Parathyroid adenoma (tissue), 2 donors: Measurements from ENCODE around the gene LONP1.
"Not testable (repeated sequence)": the region's sequence is repeated elsewhere in the genome, so short reads cannot be mapped to it uniquely, and the experiment has no call there.

Experiments
- H2AFZ ChIP-seq: fragments of 300-600 bp; sonication (generic); one replicate; pipeline ENCODE4 v1.7.0; 2017; ENCODE audit warnings: antibody characterized with exemption, mild to moderate bottlenecking
- H3K27ac ChIP-seq: fragments of 300-600 bp; sonication (generic); one replicate; pipeline ENCODE4 v1.7.0; 2017
- H3K27me3 ChIP-seq: fragments of 300-600 bp; sonication (generic); one replicate; pipeline ENCODE4 v1.7.0; 2017; ENCODE audit warnings: low read length; ENCODE audit not compliant: control insufficient read depth, insufficient read depth
- H3K36me3 ChIP-seq: fragments of 300-600 bp; sonication (generic); one replicate; pipeline ENCODE4 v1.7.0; 2017; ENCODE audit warnings: low read length; ENCODE audit not compliant: control insufficient read depth, insufficient read depth
- H3K4me1 ChIP-seq: fragments of 300-600 bp; sonication (generic); one replicate; pipeline ENCODE4 v1.7.0; 2017; ENCODE audit warnings: control low read depth
- H3K4me2 ChIP-seq: fragments of 300-600 bp; sonication (generic); one replicate; pipeline ENCODE4 v1.7.0; 2017; ENCODE audit warnings: low read length
- H3K4me3 ChIP-seq: fragments of 300-600 bp; sonication (generic); one replicate; pipeline ENCODE4 v1.7.0; 2017; ENCODE audit warnings: low read depth, low read length
- H3K79me2 ChIP-seq: fragments of 300-600 bp; sonication (generic); one replicate; pipeline ENCODE4 v1.7.0; 2017; ENCODE audit warnings: control low read depth
- H3K9ac ChIP-seq: fragments of 300-600 bp; sonication (generic); one replicate; pipeline ENCODE4 v1.7.0; 2017; ENCODE audit warnings: mild to moderate bottlenecking
- H3K9me3 ChIP-seq: fragments of 300-600 bp; sonication (generic); one replicate; pipeline ENCODE4 v1.7.0; 2017; ENCODE audit warnings: low read length; ENCODE audit not compliant: control insufficient read depth
- CTCF ChIP-seq: fragments of 300-600 bp; sonication (generic); IDR thresholded peaks from one replicate; pipeline ENCODE4 v1.7.0; 2017; ENCODE audit warnings: antibody characterized with exemption, mild to moderate bottlenecking
- donor health status: primary hyperparathyroidism.

LONP1 gene

DNA sequence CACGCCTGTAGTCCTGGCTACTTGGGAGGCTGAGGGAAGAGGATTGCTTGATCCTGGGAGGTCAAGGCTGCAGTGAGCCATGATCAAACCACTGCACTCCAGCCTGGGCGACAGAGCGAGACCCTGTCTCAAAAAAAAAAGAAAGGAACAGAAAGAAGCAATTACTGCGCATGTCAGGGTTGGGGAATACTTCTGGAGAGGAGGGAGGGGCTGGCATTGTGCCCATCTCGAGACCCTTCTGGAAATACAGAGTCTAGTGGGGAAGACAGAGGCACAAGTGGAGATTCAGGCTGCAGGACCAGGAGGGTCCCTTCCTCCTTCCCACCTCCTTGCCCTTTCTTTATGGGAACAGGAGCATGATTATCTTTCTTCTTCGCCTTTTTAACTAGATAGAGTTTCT is 33.8 kb upstream of the LONP1 start:
- H3K79me2 ChIP-seq: no peaks in the 10 kb centered on the region
- H3K36me3 ChIP-seq: no peaks in the 10 kb centered on the region
- H3K9ac ChIP-seq: no peak overlapping the region
- H3K4me3 ChIP-seq: no peak overlapping the region
- no peak overlapping the region for H3K27ac ChIP-seq
- no peaks in the 10 kb centered on the region for H3K27me3 ChIP-seq
- H3K4me2 ChIP-seq: no peak overlapping the region
- no peak for TF ChIP-seq CTCF
- no peaks in the 10 kb centered on the region for H3K4me1 ChIP-seq
- H3K9me3 ChIP-seq: no peaks in the 10 kb centered on the region
- H2AFZ ChIP-seq: no peak overlapping the region

- Histone ChIP-seq H3K36me3 (no peaks in the 10 kb centered on the region), H3K79me2 (no peaks in the 10 kb centered on the region), H3K27me3 (no peaks in the 10 kb centered on the region), H3K27ac (no peak overlapping the region), H3K9me3 (no peaks in the 10 kb centered on the region), H2AFZ (no peak overlapping the region), H3K4me2 (no peak overlapping the region), H3K4me3 (no peak overlapping the region), H3K9ac (no peak overlapping the region), H3K4me1 (no peaks in the 10 kb centered on the region)
- no peak for TF ChIP-seq CTCF
Observed at GRCh38 chr19:5751709-5752108, 31.8 kb upstream of the LONP1 start.

DNA sequence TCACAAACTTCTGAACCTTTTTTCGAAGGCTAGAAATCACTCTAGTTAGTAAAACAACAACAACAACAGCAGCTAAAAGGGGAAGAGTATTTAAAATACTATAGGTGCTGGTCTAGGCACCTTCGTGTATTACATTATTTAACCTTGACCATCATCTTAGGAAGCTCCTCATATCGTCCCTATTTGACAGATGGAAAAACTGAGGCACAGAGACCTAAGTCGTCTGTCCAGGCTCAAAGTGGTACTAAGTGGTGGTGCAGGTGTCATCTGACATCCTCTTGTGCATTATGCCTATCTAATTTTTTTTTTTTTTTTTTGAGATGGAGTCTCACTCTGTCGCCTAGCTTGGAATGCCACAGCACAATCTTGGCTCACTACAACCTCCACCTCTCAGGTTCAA is 29.6 kb upstream of the LONP1 start:
- H3K4me1 ChIP-seq: no peaks in the 10 kb centered on the region
- no peak overlapping the region for H3K27ac ChIP-seq

GRCh38 chr19:5748920-5749319 is 29.0 kb upstream of the LONP1 start:
- H3K4me3 ChIP-seq, H2AFZ ChIP-seq, H3K79me2 ChIP-seq, H3K4me1 ChIP-seq, H3K9ac ChIP-seq, H3K9me3 ChIP-seq, H3K4me2 ChIP-seq, H3K27me3 ChIP-seq, H3K27ac ChIP-seq, H3K36me3 ChIP-seq: not testable (repeated sequence)

More for the DNA sequence above, 29.6 kb upstream of the LONP1 start:
- Histone ChIP-seq H3K79me2 (no peaks in the 10 kb centered on the region), H3K4me2 (no peak overlapping the region), H3K27me3 (no peaks in the 10 kb centered on the region), H2AFZ (no peak overlapping the region), H3K9ac (no peak overlapping the region), H3K4me3 (no peak overlapping the region), H3K36me3 (no peaks in the 10 kb centered on the region), H3K9me3 (no peaks in the 10 kb centered on the region)
- TF ChIP-seq CTCF: no peak

DNA sequence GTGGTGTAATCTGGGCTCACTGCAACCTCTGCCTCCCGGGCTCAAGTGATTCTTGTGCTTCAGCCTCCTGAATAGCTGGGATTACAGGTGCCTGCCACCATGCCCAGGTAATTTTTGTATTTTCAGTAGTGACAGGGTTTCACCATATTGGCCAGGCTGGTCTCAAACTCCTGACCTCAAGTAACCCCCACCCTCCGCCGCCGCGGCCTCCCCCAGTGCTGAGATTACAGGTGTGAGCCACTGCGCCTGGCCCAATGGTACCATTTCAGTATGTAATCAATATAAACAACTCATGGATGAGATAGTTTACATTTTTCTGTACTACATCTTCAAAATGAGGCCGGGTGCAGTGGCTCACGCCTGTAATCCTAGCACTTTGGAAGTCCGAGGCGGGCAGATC is 25.1 kb upstream of the LONP1 start:
- H3K79me2 ChIP-seq, H3K4me1 ChIP-seq, H3K4me3 ChIP-seq, H2AFZ ChIP-seq, H3K36me3 ChIP-seq, H3K9me3 ChIP-seq, H3K27me3 ChIP-seq, H3K4me2 ChIP-seq, H3K27ac ChIP-seq, H3K9ac ChIP-seq: not testable (repeated sequence)

- Histone ChIP-seq H3K4me1 (no peaks in the 10 kb centered on the region), H3K4me2 (no peak overlapping the region), H3K9me3 (no peaks in the 10 kb centered on the region), H3K4me3 (no peak overlapping the region), H2AFZ (no peak overlapping the region), H3K9ac (no peak overlapping the region), H3K27me3 (no peaks in the 10 kb centered on the region), H3K79me2 (no peaks in the 10 kb centered on the region), H3K27ac (no peak overlapping the region), H3K36me3 (no peaks in the 10 kb centered on the region)
- no peak for TF ChIP-seq CTCF
Observed at GRCh38 chr19:5743630-5744029, 23.7 kb upstream of the LONP1 start.
